ENCODE data around the gene DIP2B. TPM values are rescaled to one million over a fixed set of nuclear protein-coding genes. Genes with fewer than 3 reads are reported as not detected.

DIP2B gene
- total and polyA plus RNA-seq, 2 donors from 2014 or later: 4.6 to 23.3 TPM

DNA sequence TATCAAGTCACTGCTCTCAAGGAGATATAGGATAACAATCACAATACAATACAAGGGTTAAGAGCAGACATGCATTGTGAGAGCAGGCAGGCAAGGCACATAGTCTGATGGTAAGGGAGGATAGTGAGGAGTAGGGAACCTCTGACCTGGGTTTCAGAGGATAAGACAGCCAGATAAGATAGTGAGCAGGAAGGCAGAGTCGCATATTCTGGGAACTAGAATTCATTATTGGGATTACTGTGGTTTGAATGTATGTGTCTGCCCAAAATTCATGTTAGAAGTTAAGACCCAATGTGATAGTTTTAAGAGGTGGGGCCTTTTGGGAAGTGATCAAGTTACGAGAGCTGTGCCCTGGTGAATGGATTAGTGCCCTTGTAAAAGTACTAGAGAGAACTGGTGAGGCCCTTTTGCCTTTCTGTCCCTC, 244.7 kb downstream of the DIP2B start:
- TF ChIP-seq, protein P1, sequence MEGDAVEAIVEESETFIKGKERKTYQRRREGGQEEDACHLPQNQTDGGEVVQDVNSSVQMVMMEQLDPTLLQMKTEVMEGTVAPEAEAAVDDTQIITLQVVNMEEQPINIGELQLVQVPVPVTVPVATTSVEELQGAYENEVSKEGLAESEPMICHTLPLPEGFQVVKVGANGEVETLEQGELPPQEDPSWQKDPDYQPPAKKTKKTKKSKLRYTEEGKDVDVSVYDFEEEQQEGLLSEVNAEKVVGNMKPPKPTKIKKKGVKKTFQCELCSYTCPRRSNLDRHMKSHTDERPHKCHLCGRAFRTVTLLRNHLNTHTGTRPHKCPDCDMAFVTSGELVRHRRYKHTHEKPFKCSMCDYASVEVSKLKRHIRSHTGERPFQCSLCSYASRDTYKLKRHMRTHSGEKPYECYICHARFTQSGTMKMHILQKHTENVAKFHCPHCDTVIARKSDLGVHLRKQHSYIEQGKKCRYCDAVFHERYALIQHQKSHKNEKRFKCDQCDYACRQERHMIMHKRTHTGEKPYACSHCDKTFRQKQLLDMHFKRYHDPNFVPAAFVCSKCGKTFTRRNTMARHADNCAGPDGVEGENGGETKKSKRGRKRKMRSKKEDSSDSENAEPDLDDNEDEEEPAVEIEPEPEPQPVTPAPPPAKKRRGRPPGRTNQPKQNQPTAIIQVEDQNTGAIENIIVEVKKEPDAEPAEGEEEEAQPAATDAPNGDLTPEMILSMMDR (IDR thresholded peaks at IDR 0.05; ENCODE audit: borderline replicate concordance, extremely low read depth, insufficient read depth): no peak
- Histone ChIP-seq H3K4me1 (ENCODE audit: control insufficient read depth in 2 of 3, insufficient read depth in 2 of 3, low read depth in 1 of 3, low read length in 3 of 3) (no peaks in the 10 kb centered on the region), H3K4me3 (ENCODE audit: low read length in 3 of 3) (no peak overlapping the region), H3K9ac (ENCODE audit: low read length in 3 of 3) (no peak overlapping the region), H3K27me3 (ENCODE audit: control insufficient read depth, insufficient read depth, low read length) (no peaks in the 10 kb centered on the region), H3K36me3 (ENCODE audit: control insufficient read depth in 2 of 3, insufficient read depth in 3 of 3, low read length in 3 of 3) (peaks cover 0 to 15% (median 14%) of the 10 kb centered on the region in 3 donors), H3K27ac (ENCODE audit: low read depth in 2 of 2, low read length in 2 of 2) (no peak overlapping the region), H3K9me3 (ENCODE audit: control insufficient read depth in 2 of 3, insufficient read depth in 1 of 3, low read length in 3 of 3) (no peaks in the 10 kb centered on the region)
- no peak for DNase-seq
- no peak for FAIRE-seq
- intact Hi-C loops (cut with DNase I): no loop called here

DNA sequence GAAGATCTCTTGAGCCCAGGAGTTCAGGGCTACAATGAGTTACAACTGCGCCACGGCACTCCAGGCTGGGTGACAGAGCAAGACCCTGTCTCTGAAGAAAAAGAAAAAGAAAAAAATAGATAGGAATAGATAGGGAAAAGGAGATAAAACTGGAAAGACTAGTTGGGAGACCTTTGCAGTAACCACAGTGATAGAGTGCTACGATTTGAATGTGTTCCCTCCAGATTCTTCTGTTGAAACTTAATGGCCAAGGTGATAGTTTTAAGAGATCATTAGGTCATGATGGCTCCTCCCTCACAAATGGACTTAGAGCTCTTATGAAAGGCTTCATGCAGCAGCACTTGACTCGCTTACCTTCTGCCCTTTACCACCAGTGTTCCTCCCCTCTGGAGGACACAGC, 245.6 kb downstream of the DIP2B start:
- intact Hi-C loops (cut with DNase I): no loop called here
- Histone ChIP-seq H3K4me1 (ENCODE audit: control insufficient read depth in 2 of 3, insufficient read depth in 2 of 3, low read depth in 1 of 3, low read length in 3 of 3) (no peaks in the 10 kb centered on the region), H3K27me3 (ENCODE audit: control insufficient read depth, insufficient read depth, low read length) (no peaks in the 10 kb centered on the region), H3K27ac (ENCODE audit: low read depth in 2 of 2, low read length in 2 of 2) (no peak overlapping the region), H3K9ac (ENCODE audit: low read length in 3 of 3) (no peak overlapping the region), H3K9me3 (ENCODE audit: control insufficient read depth in 2 of 3, insufficient read depth in 1 of 3, low read length in 3 of 3) (no peaks in the 10 kb centered on the region), H3K4me3 (ENCODE audit: low read length in 3 of 3) (no peak overlapping the region), H3K36me3 (ENCODE audit: control insufficient read depth in 2 of 3, insufficient read depth in 3 of 3, low read length in 3 of 3) (peaks cover 0 to 8% (median 6%) of the 10 kb centered on the region in 3 donors)
- no peak for FAIRE-seq
- DNase-seq: no peak
- TF ChIP-seq, protein P1 (IDR thresholded peaks at IDR 0.05; ENCODE audit: borderline replicate concordance, extremely low read depth, insufficient read depth): no peak

DNA sequence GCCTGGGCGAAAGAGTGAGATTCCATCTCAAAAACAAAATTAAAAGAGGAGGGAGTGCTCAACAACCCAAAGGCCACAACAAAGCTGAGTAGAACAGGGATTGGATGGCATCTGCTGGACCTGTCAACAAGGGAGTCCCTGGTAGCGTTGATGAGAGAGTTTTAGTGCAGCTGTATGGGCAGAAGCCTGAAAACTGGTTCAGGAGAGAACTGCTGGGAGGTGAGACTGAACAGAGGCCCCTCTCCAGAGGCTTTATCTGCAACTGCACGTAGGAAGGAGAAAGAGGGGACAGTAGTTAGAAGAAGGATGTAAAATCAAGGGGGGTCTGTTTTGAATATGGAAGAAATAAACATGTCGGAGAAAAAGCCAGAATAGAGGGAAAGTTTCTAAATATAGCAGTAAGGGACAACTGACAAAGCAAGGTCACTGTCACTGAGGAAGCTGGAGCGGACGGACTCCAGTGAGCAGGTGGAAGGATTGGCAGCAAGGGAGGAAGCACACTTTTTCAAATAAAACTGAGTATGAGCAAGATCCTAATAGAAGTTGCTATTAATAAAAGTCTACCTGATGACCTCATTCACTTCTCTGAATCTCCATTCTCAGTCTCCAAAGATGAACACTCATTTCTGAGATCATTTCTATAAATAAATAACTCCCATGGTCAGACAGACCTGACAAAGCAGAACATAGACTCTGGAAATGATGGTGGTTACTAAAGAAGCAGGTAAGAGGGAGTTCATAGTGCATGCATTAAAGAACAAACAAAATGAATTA, 247.3 kb downstream of the DIP2B start:
- Histone ChIP-seq H3K4me3 (ENCODE audit: low read length in 3 of 3) (no peak overlapping the region), H3K9me3 (ENCODE audit: control insufficient read depth in 2 of 3, insufficient read depth in 1 of 3, low read length in 3 of 3) (no peaks in the 10 kb centered on the region), H3K36me3 (ENCODE audit: control insufficient read depth in 2 of 3, insufficient read depth in 3 of 3, low read length in 3 of 3) (peaks cover 0 to 3% (median 0%) of the 10 kb centered on the region in 3 donors), H3K27me3 (ENCODE audit: control insufficient read depth, insufficient read depth, low read length) (no peaks in the 10 kb centered on the region), H3K9ac (ENCODE audit: low read length in 3 of 3) (no peak overlapping the region), H3K4me1 (ENCODE audit: control insufficient read depth in 2 of 3, insufficient read depth in 2 of 3, low read depth in 1 of 3, low read length in 3 of 3) (no peaks in the 10 kb centered on the region), H3K27ac (ENCODE audit: low read depth in 2 of 2, low read length in 2 of 2) (no peak overlapping the region)
- TF ChIP-seq, protein P1 (IDR thresholded peaks at IDR 0.05; ENCODE audit: borderline replicate concordance, extremely low read depth, insufficient read depth): no peak
- DNase-seq (no peak), FAIRE-seq (no peak)
- intact Hi-C loops (cut with DNase I): no loop called here
